ENCODE data around the gene ZFYVE19.
A peak's percentile ranks its signal among the peaks of the same experiment; 100 is the strongest.

ZFYVE19 gene

GRCh38 chr15:40807028-40807887, at the start of gene ZFYVE19, which contains the start of gene DNAJC17:
ZFYVE19 (plus strand) TSS chr15:40807089; CDS start chr15:40807590, 501 bp downstream.
DNAJC17 (minus strand) TSS chr15:40807473; CDS start chr15:40807446, 27 bp downstream.
- Histone ChIP-seq H3K4me3 (ENCODE audit: low read depth in 1 of 5, low read length in 5 of 5) (peak within 1 kb of the TSS; percentile 88 to 100 (median 99)), H3K4me1 (ENCODE audit: control insufficient read depth in 5 of 5, insufficient read depth in 5 of 5, low read length in 5 of 5) (peaks cover 6 to 21% (median 18%) of the 10 kb centered on the region in 5 donors), H3K36me3 (ENCODE audit: control insufficient read depth in 5 of 5, insufficient read depth in 5 of 5, low read length in 5 of 5) (peaks cover 6 to 28% (median 18%) of the 10 kb centered on the region in 5 donors), H3K27me3 (ENCODE audit: control insufficient read depth in 5 of 5, insufficient read depth in 4 of 5, low read length in 5 of 5) (no peaks in the 10 kb centered on the region), H3K27ac (ENCODE audit: low read depth, low read length) (peak within 1 kb of the TSS; percentile 99), H3K9me3 (ENCODE audit: control insufficient read depth in 5 of 5, low read length in 5 of 5) (no peaks in the 10 kb centered on the region), H3K9ac (ENCODE audit: low read length in 5 of 5) (peak within 1 kb of the TSS; percentile 85 to 100 (median 90))

- no peak overlapping the region for H3K27ac ChIP-seq (ENCODE audit: low read depth, low read length)
- H3K9ac ChIP-seq (ENCODE audit: low read length in 5 of 5) = no peak overlapping the region
- H3K9me3 ChIP-seq (ENCODE audit: control insufficient read depth in 5 of 5, low read length in 5 of 5) = no peaks in the 10 kb centered on the region
- no peaks in the 10 kb centered on the region for H3K27me3 ChIP-seq (ENCODE audit: control insufficient read depth in 5 of 5, insufficient read depth in 4 of 5, low read length in 5 of 5)
- no peak overlapping the region for H3K4me3 ChIP-seq (ENCODE audit: low read depth in 1 of 5, low read length in 5 of 5)
- no peaks in the 10 kb centered on the region for H3K36me3 ChIP-seq (ENCODE audit: control insufficient read depth in 5 of 5, insufficient read depth in 5 of 5, low read length in 5 of 5)
- peaks cover 7 to 30% (median 26%) of the 10 kb centered on the region in 5 donors for H3K4me1 ChIP-seq (ENCODE audit: control insufficient read depth in 5 of 5, insufficient read depth in 5 of 5, low read length in 5 of 5)
Observed at GRCh38 chr15:40759961-40760360, 46.9 kb upstream of the ZFYVE19 start.

- H3K4me3 ChIP-seq (ENCODE audit: low read depth in 1 of 5, low read length in 5 of 5) = peak overlapping the region; percentile 44 to 83 (median 68)
- H3K27ac ChIP-seq (ENCODE audit: low read depth, low read length) = peak overlapping the region; percentile 83
- H3K9ac ChIP-seq (ENCODE audit: low read length in 5 of 5) = peak overlapping the region in 3 of 5 donors; percentile 53 to 75 (median 56)
Observed at GRCh38 chr15:40762919-40763800, 43.7 kb upstream of the ZFYVE19 start.

GRCh38 chr15:40763801-40764628, 42.9 kb upstream of the ZFYVE19 start, which contains the start of gene GCHFR:
GCHFR (plus strand) TSS chr15:40764068; CDS start chr15:40764181, 113 bp downstream.
- Histone ChIP-seq H3K4me1 (ENCODE audit: control insufficient read depth in 5 of 5, insufficient read depth in 5 of 5, low read length in 5 of 5) (peaks cover 9 to 60% (median 56%) of the 10 kb centered on the region in 5 donors), H3K27ac (ENCODE audit: low read depth, low read length) (peak within 1 kb of the TSS; percentile 83), H3K4me3 (ENCODE audit: low read depth in 1 of 5, low read length in 5 of 5) (peak within 1 kb of the TSS; percentile 67 to 83 (median 68)), H3K9ac (ENCODE audit: low read length in 5 of 5) (peak within 1 kb of the TSS; percentile 38 to 75 (median 58)), H3K9me3 (ENCODE audit: control insufficient read depth in 5 of 5, low read length in 5 of 5) (no peaks in the 10 kb centered on the region), H3K36me3 (ENCODE audit: control insufficient read depth in 5 of 5, insufficient read depth in 5 of 5, low read length in 5 of 5) (peaks cover 0 to 14% (median 11%) of the 10 kb centered on the region in 5 donors), H3K27me3 (ENCODE audit: control insufficient read depth in 5 of 5, insufficient read depth in 4 of 5, low read length in 5 of 5) (no peaks in the 10 kb centered on the region)

More at GRCh38 chr15:40762919-40763800, 43.7 kb upstream of the ZFYVE19 start:
- H3K9me3 ChIP-seq (ENCODE audit: control insufficient read depth in 5 of 5, low read length in 5 of 5) = no peaks in the 10 kb centered on the region
- H3K27me3 ChIP-seq (ENCODE audit: control insufficient read depth in 5 of 5, insufficient read depth in 4 of 5, low read length in 5 of 5) = no peaks in the 10 kb centered on the region
- H3K36me3 ChIP-seq (ENCODE audit: control insufficient read depth in 5 of 5, insufficient read depth in 5 of 5, low read length in 5 of 5) = peaks cover 0 to 13% (median 11%) of the 10 kb centered on the region in 5 donors
- peaks cover 7 to 51% (median 47%) of the 10 kb centered on the region in 5 donors for H3K4me1 ChIP-seq (ENCODE audit: control insufficient read depth in 5 of 5, insufficient read depth in 5 of 5, low read length in 5 of 5)

- Histone ChIP-seq H3K9me3 (ENCODE audit: control insufficient read depth in 5 of 5, low read length in 5 of 5) (no peaks in the 10 kb centered on the region), H3K27me3 (ENCODE audit: control insufficient read depth in 5 of 5, insufficient read depth in 4 of 5, low read length in 5 of 5) (no peaks in the 10 kb centered on the region), H3K4me3 (ENCODE audit: low read depth in 1 of 5, low read length in 5 of 5) (peak overlapping the region; percentile 67 to 83 (median 68)), H3K4me1 (ENCODE audit: control insufficient read depth in 5 of 5, insufficient read depth in 5 of 5, low read length in 5 of 5) (peaks cover 9 to 66% (median 63%) of the 10 kb centered on the region in 5 donors), H3K9ac (ENCODE audit: low read length in 5 of 5) (peak overlapping the region; percentile 33 to 75 (median 58)), H3K27ac (ENCODE audit: low read depth, low read length) (peak overlapping the region; percentile 83), H3K36me3 (ENCODE audit: control insufficient read depth in 5 of 5, insufficient read depth in 5 of 5, low read length in 5 of 5) (peaks cover 0 to 14% (median 11%) of the 10 kb centered on the region in 5 donors)
Observed at GRCh38 chr15:40764629-40765103, 42.2 kb upstream of the ZFYVE19 start.

GRCh38 chr15:40766194-40766815, 40.6 kb upstream of the ZFYVE19 start:
- Histone ChIP-seq H3K9me3 (ENCODE audit: control insufficient read depth in 5 of 5, low read length in 5 of 5) (no peaks in the 10 kb centered on the region), H3K36me3 (ENCODE audit: control insufficient read depth in 5 of 5, insufficient read depth in 5 of 5, low read length in 5 of 5) (peaks cover 0 to 16% (median 11%) of the 10 kb centered on the region in 5 donors), H3K27ac (ENCODE audit: low read depth, low read length) (peak overlapping the region; percentile 83), H3K4me1 (ENCODE audit: control insufficient read depth in 5 of 5, insufficient read depth in 5 of 5, low read length in 5 of 5) (peaks cover 13 to 83% (median 79%) of the 10 kb centered on the region in 5 donors), H3K4me3 (ENCODE audit: low read depth in 1 of 5, low read length in 5 of 5) (no peak overlapping the region), H3K27me3 (ENCODE audit: control insufficient read depth in 5 of 5, insufficient read depth in 4 of 5, low read length in 5 of 5) (no peaks in the 10 kb centered on the region), H3K9ac (ENCODE audit: low read length in 5 of 5) (no peak overlapping the region)

- Histone ChIP-seq H3K4me1 (ENCODE audit: control insufficient read depth in 5 of 5, insufficient read depth in 5 of 5, low read length in 5 of 5) (peaks cover 13 to 91% (median 85%) of the 10 kb centered on the region in 5 donors), H3K4me3 (ENCODE audit: low read depth in 1 of 5, low read length in 5 of 5) (no peak overlapping the region), H3K36me3 (ENCODE audit: control insufficient read depth in 5 of 5, insufficient read depth in 5 of 5, low read length in 5 of 5) (peaks cover 0 to 25% (median 11%) of the 10 kb centered on the region in 5 donors), H3K27me3 (ENCODE audit: control insufficient read depth in 5 of 5, insufficient read depth in 4 of 5, low read length in 5 of 5) (no peaks in the 10 kb centered on the region), H3K9me3 (ENCODE audit: control insufficient read depth in 5 of 5, low read length in 5 of 5) (no peaks in the 10 kb centered on the region), H3K9ac (ENCODE audit: low read length in 5 of 5) (peak overlapping the region in 1 of 5 donors; percentile 14), H3K27ac (ENCODE audit: low read depth, low read length) (no peak overlapping the region)
Observed at GRCh38 chr15:40766906-40767837, 39.7 kb upstream of the ZFYVE19 start.

- H3K4me1 ChIP-seq (ENCODE audit: control insufficient read depth in 5 of 5, insufficient read depth in 5 of 5, low read length in 5 of 5) = peaks cover 13 to 94% (median 89%) of the 10 kb centered on the region in 5 donors
- no peaks in the 10 kb centered on the region for H3K27me3 ChIP-seq (ENCODE audit: control insufficient read depth in 5 of 5, insufficient read depth in 4 of 5, low read length in 5 of 5)
- H3K36me3 ChIP-seq (ENCODE audit: control insufficient read depth in 5 of 5, insufficient read depth in 5 of 5, low read length in 5 of 5) = peaks cover 0 to 32% (median 13%) of the 10 kb centered on the region in 5 donors
- peak overlapping the region in 2 of 5 donors; percentile 17 to 29 for H3K4me3 ChIP-seq (ENCODE audit: low read depth in 1 of 5, low read length in 5 of 5)
- H3K27ac ChIP-seq (ENCODE audit: low read depth, low read length) = peak overlapping the region; percentile 64
- H3K9ac ChIP-seq (ENCODE audit: low read length in 5 of 5) = peak overlapping the region in 2 of 5 donors; percentile 22 to 47
- H3K9me3 ChIP-seq (ENCODE audit: control insufficient read depth in 5 of 5, low read length in 5 of 5) = no peaks in the 10 kb centered on the region
Observed at GRCh38 chr15:40767838-40768500, 38.9 kb upstream of the ZFYVE19 start.
